H1 (cell line): ENCODE results near the gene C3orf49. TPM values are rescaled to one million over a fixed set of nuclear protein-coding genes. Genes with fewer than 3 reads are reported as not detected.

Experiments
- CTCF ChIA-PET: fragments of 300-600 bp; sonication (Branson Sonifier 250); formaldehyde crosslinking; loops from one replicate; lab custom pipeline; 2021; ENCODE audit not compliant: partially characterized antibody; lab: Charles Lee
- POLR2A ChIA-PET: fragments of 300-600 bp; sonication (Branson Sonifier 250); formaldehyde crosslinking; loops from one replicate; lab custom pipeline; 2021; ENCODE audit warnings: inconsistent platforms; ENCODE audit not compliant: partially characterized antibody; lab: Charles Lee
- DNase-seq, 2 experiments: peaks; one replicate each; pipeline versions ENCODE4 v3.0.0 to v3.0.0-alpha.2; 2010 to 2022; ENCODE audit warnings: low spot score in 2 of 2, low read depth in 1 of 2, mixed read lengths in 1 of 2
- FAIRE-seq: peaks from 2 replicates; lab custom pipeline; 2011; peaks lifted over from hg19 to GRCh38; lab: Jason Lieb, UNC
- H2AFZ ChIP-seq: 2 replicates; pipeline ENCODE4 v1.8.1; 2012; ENCODE audit warnings: low read length, inconsistent platforms
- H2AK5ac ChIP-seq: 2 replicates; pipeline ENCODE4 v1.6.1; 2013; ENCODE audit warnings: low read depth, low read length
- H2BK120ac ChIP-seq: replicated peaks from 2 replicates; pipeline ENCODE3; 2013; ENCODE audit warnings: low read depth, low read length, inconsistent platforms
- H2BK12ac ChIP-seq: 2 replicates; pipeline ENCODE4 v1.6.1; 2013; ENCODE audit warnings: low read depth, low read length
- H2BK15ac ChIP-seq: 2 replicates; pipeline ENCODE4 v1.6.1; 2013; ENCODE audit warnings: low read length
- H2BK20ac ChIP-seq: 2 replicates; pipeline ENCODE4 v1.6.1; 2013; ENCODE audit warnings: low read length
- H2BK5ac ChIP-seq: 2 replicates; pipeline ENCODE4 v1.6.1; 2013; ENCODE audit warnings: low read depth, low read length
- H3K14ac ChIP-seq: 2 replicates; pipeline ENCODE4 v1.6.1; 2013; ENCODE audit warnings: inconsistent platforms; ENCODE audit not compliant: insufficient read length
- H3K18ac ChIP-seq: 2 replicates; pipeline ENCODE4 v1.6.1; 2013; ENCODE audit warnings: low read length; ENCODE audit errors: extremely low read depth
- H3K23ac ChIP-seq: 2 replicates; pipeline ENCODE4 v1.6.1; 2013; ENCODE audit warnings: inconsistent platforms; ENCODE audit not compliant: insufficient read length
- H3K23me2 ChIP-seq: 2 replicates; pipeline ENCODE4 v1.6.1; 2013; ENCODE audit warnings: low read depth, low read length
- H3K27ac ChIP-seq: 2 replicates; pipeline ENCODE4 v1.6.1; 2011; ENCODE audit warnings: low read depth, low read length, inconsistent platforms
- H3K27me3 ChIP-seq, 4 experiments: replicated peaks in 1 of 4; 1 replicate in 1 of 4; 2 replicates in 3 of 4; pipeline versions ENCODE4 v1.6.1 to v1.8.1; 2011 to 2013; ENCODE audit warnings: low read length in 3 of 4, mild to moderate bottlenecking in 3 of 4, inconsistent platforms in 2 of 4, mixed read lengths in 2 of 4, moderate library complexity in 1 of 4; ENCODE audit not compliant: control insufficient read depth in 3 of 4, insufficient read depth in 3 of 4; ENCODE audit errors: extremely low read depth in 1 of 4
- H3K36me3 ChIP-seq, 4 experiments: 2 replicates each; pipeline versions ENCODE4 v1.6.1 to v1.8.1; 2011 to 2013; ENCODE audit warnings: mild to moderate bottlenecking in 4 of 4, low read length in 3 of 4, moderate library complexity in 2 of 4, control low read depth in 1 of 4, inconsistent platforms in 1 of 4; ENCODE audit not compliant: insufficient read depth in 4 of 4, control insufficient read depth in 2 of 4
- H3K4ac ChIP-seq: replicated peaks from 2 replicates; pipeline ENCODE3; 2013; ENCODE audit warnings: low read length, low read depth, mixed read lengths, inconsistent platforms; ENCODE audit not compliant: insufficient read length
- H3K4me1 ChIP-seq, 4 experiments: replicated peaks in 1 of 4; 1 replicate in 1 of 4; 2 replicates in 3 of 4; pipeline versions ENCODE4 v1.6.1 to v1.8.1; 2011 to 2013; ENCODE audit warnings: low read length in 3 of 4, inconsistent platforms in 2 of 4, mixed read lengths in 1 of 4; ENCODE audit not compliant: insufficient read depth in 4 of 4, control insufficient read depth in 3 of 4
- H3K4me2 ChIP-seq, 2 experiments: 2 replicates each; pipeline versions ENCODE4 v1.6.1 to v1.8.1; 2011 to 2013; ENCODE audit warnings: low read depth in 2 of 2, low read length in 2 of 2, control low read depth in 1 of 2, inconsistent platforms in 1 of 2, mild to moderate bottlenecking in 1 of 2; ENCODE audit not compliant: insufficient read depth in 1 of 2
- H3K4me3 ChIP-seq, 4 experiments: fragments of 200-600, 300-600 bp in 1 of 4; sonication (generic), shearing (Covaris generic), sonication (Bioruptor Twin) in 1 of 4; 2 replicates each; pipeline versions ENCODE4 v1.5.1 to v1.8.1; 2011 to 2016; ENCODE audit warnings: low read length in 4 of 4, low read depth in 3 of 4, control low read depth in 2 of 4, inconsistent platforms in 2 of 4, mild to moderate bottlenecking in 2 of 4, mixed read lengths in 1 of 4, moderate library complexity in 1 of 4; ENCODE audit not compliant: insufficient read depth in 2 of 4; ENCODE audit errors: extremely low read depth in 1 of 4
- H3K56ac ChIP-seq: replicated peaks from 2 replicates; pipeline ENCODE3; 2013; ENCODE audit warnings: low read depth, mild to moderate bottlenecking, mixed read lengths, low read length, inconsistent platforms; ENCODE audit not compliant: insufficient read length
- H3K79me1 ChIP-seq: 2 replicates; pipeline ENCODE4 v1.6.1; 2013; ENCODE audit warnings: low read depth, low read length, control low read depth
- H3K79me2 ChIP-seq, 2 experiments: 2 replicates each; pipeline versions ENCODE4 v1.6.1 to v1.8.1; 2012 to 2013; ENCODE audit warnings: low read length in 2 of 2, mild to moderate bottlenecking in 2 of 2, inconsistent platforms in 1 of 2; ENCODE audit not compliant: insufficient read depth in 2 of 2, control insufficient read depth in 1 of 2
- H3K9ac ChIP-seq, 4 experiments: replicated peaks in 1 of 4; 1 replicate in 1 of 4; 2 replicates in 3 of 4; pipeline versions ENCODE4 v1.6.1 to v1.8.1; 2011 to 2013; ENCODE audit warnings: low read depth in 3 of 4, low read length in 3 of 4, control low read depth in 2 of 4, mild to moderate bottlenecking in 2 of 4, moderate library complexity in 2 of 4, inconsistent platforms in 1 of 4; ENCODE audit errors: extremely low read depth in 1 of 4
- H3K9me3 ChIP-seq, 2 experiments: 2 replicates each; pipeline versions ENCODE4 v1.6.1 to v1.8.1; 2012 to 2013; ENCODE audit warnings: mild to moderate bottlenecking in 2 of 2, moderate library complexity in 2 of 2, control low read depth in 1 of 2, inconsistent platforms in 1 of 2, low read depth in 1 of 2, low read length in 1 of 2, mixed read lengths in 1 of 2; ENCODE audit not compliant: insufficient read depth in 2 of 2
- H4K20me1 ChIP-seq, 2 experiments: replicated peaks in 1 of 2; 2 replicates each; pipeline versions ENCODE3 to v1.8.1; 2011 to 2013; ENCODE audit warnings: inconsistent platforms in 2 of 2, low read length in 2 of 2, mild to moderate bottlenecking in 1 of 2; ENCODE audit not compliant: insufficient read depth in 2 of 2, control insufficient read depth in 1 of 2
- H4K5ac ChIP-seq: 2 replicates; pipeline ENCODE4 v1.6.1; 2013; ENCODE audit warnings: low read length, low read depth, mixed read lengths, inconsistent platforms; ENCODE audit not compliant: insufficient read length
- H4K8ac ChIP-seq: 2 replicates; pipeline ENCODE4 v1.8.0; 2013; ENCODE audit warnings: mild to moderate bottlenecking, moderate library complexity, low read length, inconsistent platforms; ENCODE audit not compliant: insufficient read depth; ENCODE audit errors: extremely low read depth
- H4K91ac ChIP-seq: replicated peaks from 2 replicates; pipeline ENCODE3; 2013; ENCODE audit warnings: low read length, mixed read lengths, inconsistent platforms; ENCODE audit not compliant: insufficient read length
- BRCA1 ChIP-seq: IDR thresholded peaks from 2 replicates; pipeline ENCODE4 v1.6.1; 2012; ENCODE audit warnings: low read depth, low read length, improper control_type of control experiment
- CREB1 ChIP-seq: IDR thresholded peaks from 2 replicates; pipeline ENCODE4 v1.6.1; 2012; ENCODE audit warnings: inconsistent platforms
- HDAC6 ChIP-seq: IDR thresholded peaks from one replicate; pipeline ENCODE4 v1.7.1; 2012; ENCODE audit warnings: low read depth, mild to moderate bottlenecking, inconsistent platforms, low read length, moderate library complexity
- KDM4A ChIP-seq: IDR thresholded peaks from one replicate; pipeline ENCODE4 v1.7.1; 2012; ENCODE audit warnings: low read depth, mild to moderate bottlenecking, moderate library complexity, low read length, inconsistent platforms; ENCODE audit not compliant: severe bottlenecking
- NANOG ChIP-seq: IDR thresholded peaks from 2 replicates; pipeline ENCODE4 v1.6.1; 2011; ENCODE audit warnings: low read length, low read depth, mild to moderate bottlenecking, inconsistent platforms; ENCODE audit not compliant: insufficient read depth, poor library complexity, severe bottlenecking
- POLR2A ChIP-seq, 2 experiments: IDR thresholded peaks; 1 replicate in 1 of 2; 2 replicates in 1 of 2; pipeline ENCODE4 v1.6.1; 2011; ENCODE audit warnings: low read depth in 2 of 2, low read length in 2 of 2, mild to moderate bottlenecking in 2 of 2; ENCODE audit errors: control extremely low read depth in 1 of 2
- RFX5 ChIP-seq: IDR thresholded peaks from 2 replicates; pipeline ENCODE4 v1.6.1; 2011; ENCODE audit warnings: low read depth, low read length, improper control_type of control experiment, borderline replicate concordance
- SIX5 ChIP-seq: IDR thresholded peaks from 2 replicates; pipeline ENCODE4 v1.6.1; 2011; ENCODE audit warnings: mild to moderate bottlenecking, low read depth, low read length
- SP1 ChIP-seq: IDR thresholded peaks from 2 replicates; pipeline ENCODE4 v1.6.1; 2011; ENCODE audit warnings: low read depth, low read length
- SUZ12 ChIP-seq: fragments of 200-600 bp; sonication (generic); IDR thresholded peaks from 2 replicates; pipeline ENCODE4 v1.6.1; 2012; ENCODE audit warnings: mild to moderate bottlenecking, inconsistent platforms, low read length, moderate library complexity, mixed read lengths
- WGBS, 2 experiments: shearing (Covaris generic) in 1 of 2; methylation state at CpG; one replicate each; pipeline versions ENCODE4 v1.1.6 to v1.1.7; 2013 to 2015; ENCODE audit warnings: low lambda C conversion rate in 2 of 2, mixed read lengths in 2 of 2, inconsistent platforms in 1 of 2, low coverage in 1 of 2, missing lambda C conversion rate in 1 of 2; ENCODE audit not compliant: insufficient replicate concordance in 2 of 2, insufficient coverage in 1 of 2, insufficient read length in 1 of 2; ENCODE audit errors: extremely low coverage in 1 of 2, missing lambda C conversion rate in 1 of 2; 5-methylcytosine and 5-hydroxymethylcytosine counted together
- polyA plus RNA-seq, 7 experiments: library from polyadenylated mRNA; depleted of rRNA in 3 of 7; stranded (reverse) in 5 of 7; unstranded in 2 of 7; fragments of >200 nt in 5 of 7; fragments of 200-250 nt in 2 of 7; gene quantifications; 1 replicate in 5 of 7; 2 replicates in 1 of 7; 4 replicates in 1 of 7; pipeline versions ENCODE4 v1.2.1 to v1.2.3, GENCODE V29; 2011 to 2013; ENCODE audit warnings: missing spikeins in 2 of 7, mixed read lengths in 2 of 7
- total RNA-seq: library from RNA; stranded (reverse); fragmentation: NEBNext Ultra II Directional; extraction: Animal tissue kit (Norgen Biotek cat#: 25700); gene quantifications from 2 replicates; pipeline ENCODE4 v1.2.1, GENCODE V29; 2021
- TF ChIP-seq, protein P1 (sequence below): IDR thresholded peaks from 2 replicates; pipeline ENCODE4 v1.6.1; 2011; ENCODE audit warnings: low read length, improper control_type of control experiment
- TF ChIP-seq, protein P2 (sequence below): IDR thresholded peaks from 2 replicates; pipeline ENCODE4 v1.6.1; 2012; ENCODE audit warnings: inconsistent platforms

The C3orf49 gene
- total and polyA plus RNA-seq, 2 of the 8 experiments (the other 6 are each of a cell fraction or from before 2014, with no cell fraction given) = not detected

DNA sequence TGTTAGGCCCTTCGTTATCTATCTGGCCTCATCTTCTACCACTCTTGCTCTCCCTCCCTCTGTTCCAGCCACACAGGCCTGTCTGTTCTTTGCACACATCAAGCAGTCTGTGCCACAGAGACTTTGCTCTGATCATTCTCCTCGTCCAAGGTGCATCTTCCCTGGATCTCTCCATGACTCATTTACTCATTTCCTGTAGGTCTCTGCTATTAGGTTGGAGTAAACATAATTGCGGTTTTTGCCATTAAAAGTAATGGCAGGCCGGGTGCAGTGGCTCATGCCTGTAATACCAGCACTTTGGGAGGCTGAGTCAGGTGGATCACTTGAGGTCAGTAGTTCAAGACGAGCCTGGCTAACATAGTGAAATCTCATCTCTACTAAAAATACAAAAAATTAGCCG, 9.5 kb upstream of the C3orf49 start:
- no peak overlapping the region for H2AFZ ChIP-seq
- H2BK20ac ChIP-seq = 0 out of 2 replicates have a peak overlapping the region, but pooled peaks have one; percentile 67
- H3K9ac ChIP-seq = no peak overlapping the region
- no peak overlapping the region for H3K56ac ChIP-seq
- FAIRE-seq (no peak), DNase-seq (no peak)
- H2AK5ac ChIP-seq = no peak overlapping the region
- no peak overlapping the region for H2BK120ac ChIP-seq
- no peak overlapping the region for H3K4me2 ChIP-seq
- H3K9me3 ChIP-seq = peaks cover 0 to 6% of the 10 kb centered on the region in 2 experiments; a peak in 2 of 4 replicates
- no peaks in the 10 kb centered on the region for H3K23me2 ChIP-seq
- H4K91ac ChIP-seq = peak overlapping the region; percentile 31
- H3K23ac ChIP-seq = peak overlapping the region; percentile 1
- H4K5ac ChIP-seq = no peak overlapping the region
- H3K36me3 ChIP-seq = no peaks in the 10 kb centered on the region; a peak in 1 of 8 replicates
- no peaks in the 10 kb centered on the region for H3K79me1 ChIP-seq
- H2BK15ac ChIP-seq = no peak overlapping the region
- no peak overlapping the region for H2BK5ac ChIP-seq
- peaks cover 0 to 8% (median 3%) of the 10 kb centered on the region in 4 experiments; a peak in 2 of 7 replicates for H3K4me1 ChIP-seq
- no peak overlapping the region for H3K4me3 ChIP-seq
- no peak for TF ChIP-seq RFX5
- no peak for TF ChIP-seq POLR2A (IDR thresholded peaks at IDR 0.05; ENCODE audit: control extremely low read depth in 1 of 2, low read depth in 2 of 2, low read length in 2 of 2)
- no peak for TF ChIP-seq CREB1
- TF ChIP-seq SIX5 = no peak
- TF ChIP-seq, protein P1, sequence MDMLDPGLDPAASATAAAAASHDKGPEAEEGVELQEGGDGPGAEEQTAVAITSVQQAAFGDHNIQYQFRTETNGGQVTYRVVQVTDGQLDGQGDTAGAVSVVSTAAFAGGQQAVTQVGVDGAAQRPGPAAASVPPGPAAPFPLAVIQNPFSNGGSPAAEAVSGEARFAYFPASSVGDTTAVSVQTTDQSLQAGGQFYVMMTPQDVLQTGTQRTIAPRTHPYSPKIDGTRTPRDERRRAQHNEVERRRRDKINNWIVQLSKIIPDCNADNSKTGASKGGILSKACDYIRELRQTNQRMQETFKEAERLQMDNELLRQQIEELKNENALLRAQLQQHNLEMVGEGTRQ = no peak
- no peak for TF ChIP-seq HDAC6
- no peak for TF ChIP-seq SUZ12
- TF ChIP-seq, protein P2, sequence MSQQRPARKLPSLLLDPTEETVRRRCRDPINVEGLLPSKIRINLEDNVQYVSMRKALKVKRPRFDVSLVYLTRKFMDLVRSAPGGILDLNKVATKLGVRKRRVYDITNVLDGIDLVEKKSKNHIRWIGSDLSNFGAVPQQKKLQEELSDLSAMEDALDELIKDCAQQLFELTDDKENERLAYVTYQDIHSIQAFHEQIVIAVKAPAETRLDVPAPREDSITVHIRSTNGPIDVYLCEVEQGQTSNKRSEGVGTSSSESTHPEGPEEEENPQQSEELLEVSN = no peak
- no peak for TF ChIP-seq NANOG
- no peak for TF ChIP-seq SP1
- no peak for TF ChIP-seq BRCA1
- TF ChIP-seq KDM4A = no peak
- no peaks in the 10 kb centered on the region for H3K79me2 ChIP-seq
- H3K27me3 ChIP-seq = no peaks in the 10 kb centered on the region
- no peaks in the 10 kb centered on the region for H4K20me1 ChIP-seq
- 89% methylated on average over 6 of the region's 6 CpGs; no CpG with 5 or more reads in 1 of the 2 experiments for WGBS, 2 experiments
- no peak overlapping the region for H3K14ac ChIP-seq
- POLR2A ChIA-PET = no interaction called here
- no peak overlapping the region for H3K18ac ChIP-seq
- H2BK12ac ChIP-seq = no peak overlapping the region
- CTCF ChIA-PET = no interaction called here
- no peak overlapping the region for H3K27ac ChIP-seq
- H4K8ac ChIP-seq = no peak overlapping the region
- H3K4ac ChIP-seq = no peak overlapping the region
